HepG2 (cell line): ENCODE measurements around the gene MIGA2. TPM values are rescaled to one million over a fixed set of nuclear protein-coding genes. Genes with fewer than 3 reads are reported as not detected.

Experiments
- ATF1 ChIP-seq: IDR thresholded peaks from 2 replicates; pipeline ENCODE4 v1.6.1; 2016; ENCODE audit warnings: mild to moderate bottlenecking, control low read depth
- HOXD1 ChIP-seq: sonication (generic); formaldehyde crosslinking; IDR thresholded peaks from 2 replicates; pipeline ENCODE4 v1.5.0; 2020; ENCODE audit warnings: missing genetic modification reagents
- ZNF317 ChIP-seq: sonication (generic); formaldehyde crosslinking; IDR thresholded peaks from 2 replicates; pipeline ENCODE4 v1.5.0; 2020; ENCODE audit warnings: mild to moderate bottlenecking, missing genetic modification reagents
- ZNF326 ChIP-seq: sonication (generic); formaldehyde crosslinking; IDR thresholded peaks from 2 replicates; pipeline ENCODE4 v1.4.0; 2020; ENCODE audit warnings: missing genetic modification reagents, borderline replicate concordance
- ZNF652 ChIP-seq: IDR thresholded peaks from 2 replicates; pipeline ENCODE4 v1.6.1; 2016; ENCODE audit warnings: low read depth, borderline replicate concordance
- polyA plus RNA-seq, 8 experiments: library from polyadenylated mRNA; depleted of rRNA in 3 of 8; stranded (reverse) in 7 of 8; unstranded in 1 of 8; fragments of >200 nt; fragmentation: Illumina TruSeq in 4 of 8; extraction: Trizol in 4 of 8; gene quantifications; 2 replicates each; pipeline versions ENCODE4 v1.2.1 to v1.2.3, GENCODE V29; 2011 to 2016; ENCODE audit warnings: low read depth in 4 of 8, missing spikeins in 1 of 8, mixed read lengths in 1 of 8; ENCODE audit not compliant: insufficient read depth in 1 of 8
- total RNA-seq, 5 experiments: library from RNA; depleted of rRNA; stranded (reverse); fragments of >200 nt; fragmentation: Illumina TruSeq; extraction: Trizol; gene quantifications; 2 replicates each; pipeline ENCODE4 v1.2.3, GENCODE V29; 2016; ENCODE audit warnings: low read depth in 1 of 5
- TF ChIP-seq, protein P1 (sequence below): sonication (generic); formaldehyde crosslinking; IDR thresholded peaks from 2 replicates; pipeline ENCODE4 v1.4.0; 2020; ENCODE audit warnings: missing genetic modification reagents, borderline replicate concordance
- TF ChIP-seq, protein P2 (sequence below): IDR thresholded peaks from 2 replicates; pipeline ENCODE4 v1.6.1; 2016; ENCODE audit warnings: mild to moderate bottlenecking, missing biosample characterization, missing genetic modification reagents

The MIGA2 gene
- total and polyA plus RNA-seq, 2 of the 13 experiments (the other 11 are each of a cell fraction or from before 2014, with no cell fraction given), result 10.8 to 17.1 TPM

DNA sequence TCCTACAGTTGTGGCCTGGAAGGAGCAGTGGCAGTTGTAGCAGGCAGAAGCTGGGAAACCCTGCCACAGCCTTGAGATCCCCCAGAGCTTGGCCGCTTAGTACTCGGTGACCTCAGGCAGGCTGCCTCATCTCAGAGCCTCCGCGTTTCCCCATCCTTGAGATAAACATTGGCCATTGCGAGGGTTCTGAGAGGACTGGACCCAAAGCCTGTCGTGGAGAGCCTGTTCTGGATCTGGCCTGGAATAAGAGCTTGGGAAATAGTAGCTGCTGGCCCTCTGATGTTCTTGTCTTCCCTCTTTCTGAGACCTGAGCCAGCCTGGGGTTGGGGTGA, 1.3 kb downstream of the MIGA2 start (continued):
- TF ChIP-seq, protein P1, sequence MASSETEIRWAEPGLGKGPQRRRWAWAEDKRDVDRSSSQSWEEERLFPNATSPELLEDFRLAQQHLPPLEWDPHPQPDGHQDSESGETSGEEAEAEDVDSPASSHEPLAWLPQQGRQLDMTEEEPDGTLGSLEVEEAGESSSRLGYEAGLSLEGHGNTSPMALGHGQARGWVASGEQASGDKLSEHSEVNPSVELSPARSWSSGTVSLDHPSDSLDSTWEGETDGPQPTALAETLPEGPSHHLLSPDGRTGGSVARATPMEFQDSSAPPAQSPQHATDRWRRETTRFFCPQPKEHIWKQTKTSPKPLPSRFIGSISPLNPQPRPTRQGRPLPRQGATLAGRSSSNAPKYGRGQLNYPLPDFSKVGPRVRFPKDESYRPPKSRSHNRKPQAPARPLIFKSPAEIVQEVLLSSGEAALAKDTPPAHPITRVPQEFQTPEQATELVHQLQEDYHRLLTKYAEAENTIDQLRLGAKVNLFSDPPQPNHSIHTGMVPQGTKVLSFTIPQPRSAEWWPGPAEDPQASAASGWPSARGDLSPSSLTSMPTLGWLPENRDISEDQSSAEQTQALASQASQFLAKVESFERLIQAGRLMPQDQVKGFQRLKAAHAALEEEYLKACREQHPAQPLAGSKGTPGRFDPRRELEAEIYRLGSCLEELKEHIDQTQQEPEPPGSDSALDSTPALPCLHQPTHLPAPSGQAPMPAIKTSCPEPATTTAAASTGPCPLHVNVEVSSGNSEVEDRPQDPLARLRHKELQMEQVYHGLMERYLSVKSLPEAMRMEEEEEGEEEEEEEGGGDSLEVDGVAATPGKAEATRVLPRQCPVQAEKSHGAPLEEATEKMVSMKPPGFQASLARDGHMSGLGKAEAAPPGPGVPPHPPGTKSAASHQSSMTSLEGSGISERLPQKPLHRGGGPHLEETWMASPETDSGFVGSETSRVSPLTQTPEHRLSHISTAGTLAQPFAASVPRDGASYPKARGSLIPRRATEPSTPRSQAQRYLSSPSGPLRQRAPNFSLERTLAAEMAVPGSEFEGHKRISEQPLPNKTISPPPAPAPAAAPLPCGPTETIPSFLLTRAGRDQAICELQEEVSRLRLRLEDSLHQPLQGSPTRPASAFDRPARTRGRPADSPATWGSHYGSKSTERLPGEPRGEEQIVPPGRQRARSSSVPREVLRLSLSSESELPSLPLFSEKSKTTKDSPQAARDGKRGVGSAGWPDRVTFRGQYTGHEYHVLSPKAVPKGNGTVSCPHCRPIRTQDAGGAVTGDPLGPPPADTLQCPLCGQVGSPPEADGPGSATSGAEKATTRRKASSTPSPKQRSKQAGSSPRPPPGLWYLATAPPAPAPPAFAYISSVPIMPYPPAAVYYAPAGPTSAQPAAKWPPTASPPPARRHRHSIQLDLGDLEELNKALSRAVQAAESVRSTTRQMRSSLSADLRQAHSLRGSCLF (CRISPR knock-in tag), result no peak
- TF ChIP-seq ZNF317 (CRISPR knock-in tag) (no peak), ZNF652 (CRISPR knock-in tag) (no peak), HOXD1 (CRISPR knock-in tag) (no peak), ATF1 (no peak), ZNF326 (CRISPR knock-in tag) (no peak)
- TF ChIP-seq, protein P2, sequence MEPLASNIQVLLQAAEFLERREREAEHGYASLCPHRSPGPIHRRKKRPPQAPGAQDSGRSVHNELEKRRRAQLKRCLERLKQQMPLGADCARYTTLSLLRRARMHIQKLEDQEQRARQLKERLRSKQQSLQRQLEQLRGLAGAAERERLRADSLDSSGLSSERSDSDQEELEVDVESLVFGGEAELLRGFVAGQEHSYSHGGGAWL (CRISPR knock-in tag), result no peak
